ENCODE results near the gene KRT9. TPM values are rescaled to one million over a fixed set of nuclear protein-coding genes. Genes with fewer than 3 reads are reported as not detected.

Gene KRT9
- total and polyA plus RNA-seq, 10 of the 15 experiments (the other 5 are each of a cell fraction or from before 2014, with no cell fraction given), result not detected

DNA sequence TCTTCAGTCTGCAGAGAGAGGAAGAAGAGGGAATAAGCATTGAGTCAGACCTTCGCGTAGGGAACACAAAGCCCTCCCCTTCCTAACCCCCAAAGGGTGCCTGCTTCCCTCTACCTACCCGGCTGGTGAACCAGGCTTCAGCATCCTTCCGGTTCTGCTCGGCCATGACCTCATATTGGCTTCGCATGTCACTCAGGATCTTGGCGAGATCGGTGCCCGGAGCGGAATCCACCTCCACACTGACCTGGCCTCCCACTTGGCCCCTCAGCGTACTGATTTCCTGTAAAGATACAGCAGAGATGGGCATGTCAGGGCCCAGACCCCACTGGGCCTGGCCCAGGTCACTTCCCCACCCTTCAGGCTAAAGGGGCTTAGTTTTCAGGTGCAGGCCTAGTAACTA lies 47.6 kb downstream of the KRT9 start (continued):
- TF ChIP-seq BHLHE40 (IDR thresholded peaks at IDR 0.05; ENCODE audit: borderline replicate concordance in 1 of 2, low read depth in 2 of 2, low read length in 1 of 2) (no peak), BACH1 (IDR thresholded peaks at IDR 0.05; ENCODE audit: borderline replicate concordance) (no peak), RCOR1 (conservative IDR thresholded peaks at IDR 0.05; ENCODE audit: low read depth, low read length) (no peak), TBL1XR1 (IDR thresholded peaks at IDR 0.05; ENCODE audit: low read depth, low read length) (no peak), ZNF384 (IDR thresholded peaks at IDR 0.05; ENCODE audit: borderline replicate concordance, low read depth, low read length) (no peak), STAT3 (IDR thresholded peaks at IDR 0.05; ENCODE audit: low read depth, low read length) (no peak), FOXK2 (IDR thresholded peaks at IDR 0.05) (no peak), POLR2AphosphoS2 (IDR thresholded peaks at IDR 0.05; ENCODE audit: low read depth, low read length) (no peak)
- TF ChIP-seq, protein P1, sequence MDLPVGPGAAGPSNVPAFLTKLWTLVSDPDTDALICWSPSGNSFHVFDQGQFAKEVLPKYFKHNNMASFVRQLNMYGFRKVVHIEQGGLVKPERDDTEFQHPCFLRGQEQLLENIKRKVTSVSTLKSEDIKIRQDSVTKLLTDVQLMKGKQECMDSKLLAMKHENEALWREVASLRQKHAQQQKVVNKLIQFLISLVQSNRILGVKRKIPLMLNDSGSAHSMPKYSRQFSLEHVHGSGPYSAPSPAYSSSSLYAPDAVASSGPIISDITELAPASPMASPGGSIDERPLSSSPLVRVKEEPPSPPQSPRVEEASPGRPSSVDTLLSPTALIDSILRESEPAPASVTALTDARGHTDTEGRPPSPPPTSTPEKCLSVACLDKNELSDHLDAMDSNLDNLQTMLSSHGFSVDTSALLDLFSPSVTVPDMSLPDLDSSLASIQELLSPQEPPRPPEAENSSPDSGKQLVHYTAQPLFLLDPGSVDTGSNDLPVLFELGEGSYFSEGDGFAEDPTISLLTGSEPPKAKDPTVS (IDR thresholded peaks at IDR 0.05; ENCODE audit: low read depth, low read length), result no peak
- TF ChIP-seq, protein P2, sequence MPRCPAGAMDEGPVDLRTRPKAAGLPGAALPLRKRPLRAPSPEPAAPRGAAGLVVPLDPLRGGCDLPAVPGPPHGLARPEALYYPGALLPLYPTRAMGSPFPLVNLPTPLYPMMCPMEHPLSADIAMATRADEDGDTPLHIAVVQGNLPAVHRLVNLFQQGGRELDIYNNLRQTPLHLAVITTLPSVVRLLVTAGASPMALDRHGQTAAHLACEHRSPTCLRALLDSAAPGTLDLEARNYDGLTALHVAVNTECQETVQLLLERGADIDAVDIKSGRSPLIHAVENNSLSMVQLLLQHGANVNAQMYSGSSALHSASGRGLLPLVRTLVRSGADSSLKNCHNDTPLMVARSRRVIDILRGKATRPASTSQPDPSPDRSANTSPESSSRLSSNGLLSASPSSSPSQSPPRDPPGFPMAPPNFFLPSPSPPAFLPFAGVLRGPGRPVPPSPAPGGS (IDR thresholded peaks at IDR 0.05; ENCODE audit: borderline replicate concordance, insufficient read depth, low read depth, low read length, poor library complexity, severe bottlenecking), result no peak

DNA sequence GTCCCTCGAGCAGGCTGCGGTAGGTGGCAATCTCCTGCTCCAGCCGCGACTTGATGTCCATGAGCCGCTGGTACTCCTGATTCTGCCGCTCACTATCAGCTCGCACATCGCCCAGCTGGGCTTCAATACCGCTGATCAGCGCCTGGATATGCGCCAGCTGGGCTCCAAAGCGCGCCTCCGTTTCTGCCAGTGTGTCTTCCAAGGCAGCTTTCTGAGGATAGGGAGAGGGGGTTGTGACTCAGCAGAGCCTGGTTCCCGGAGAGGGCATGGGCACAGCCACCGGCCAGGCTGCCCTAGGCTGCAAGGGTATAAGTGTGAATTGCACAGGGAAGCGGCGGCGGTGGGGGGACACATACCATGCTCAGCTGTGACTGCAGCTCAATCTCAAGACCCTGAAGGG lies 48.1 kb downstream of the KRT9 start:
- Histone ChIP-seq H3K36me3 (ENCODE audit: control insufficient read depth in 2 of 2, insufficient read depth in 2 of 2, low read length in 1 of 2) (no peaks in the 10 kb centered on the region), H3K4me2 (ENCODE audit: control insufficient read depth, insufficient read depth) (no peak overlapping the region), H2AFZ (ENCODE audit: control insufficient read depth, low read depth, low read length) (no peak overlapping the region), H3K79me2 (ENCODE audit: control insufficient read depth, insufficient read depth, low read length) (no peaks in the 10 kb centered on the region), H3K27ac (ENCODE audit: control insufficient read depth, insufficient read depth) (no peak overlapping the region), H3K9me3 (replicated peaks; ENCODE audit: control insufficient read depth, insufficient read depth, low read length) (no peaks in the 10 kb centered on the region; the same call in 2 of the 3 replicates), H3K4me1 (ENCODE audit: control insufficient read depth, insufficient read depth, low read length) (no peaks in the 10 kb centered on the region), H3K4me3 (no peak overlapping the region), H3K27me3 (replicated peaks in 1 of 2; ENCODE audit: control insufficient read depth in 2 of 2, insufficient read depth in 2 of 2, low read length in 1 of 2) (peaks cover 6 to 7% of the 10 kb centered on the region in 2 experiments; a peak in 3 of 4 replicates), H3K9ac (ENCODE audit: control insufficient read depth, insufficient read depth, low read length) (no peak overlapping the region), H4K20me1 (ENCODE audit: control insufficient read depth, insufficient read depth) (no peaks in the 10 kb centered on the region)
- 62% methylated on average over 18 of the region's 19 CpGs for WGBS (ENCODE audit: insufficient coverage, insufficient replicate concordance, low lambda C conversion rate, missing lambda C conversion rate)
- intact Hi-C loops (cut with micrococcal nuclease; ENCODE audit: unreplicated experiment), result no loop called here
- ChIA-PET POLR2A (no interaction called here), RAD21 (ENCODE audit: unreplicated experiment) (no interaction called here), SMC1A (ENCODE audit: uncharacterized antibody, unreplicated experiment) (no interaction called here), CTCF (no interaction called here)
- FAIRE-seq (no peak), ATAC-seq (no peak), DNase-seq (ENCODE audit: low read depth, low spot score) (no peak)
- TF ChIP-seq TARDBP (IDR thresholded peaks at IDR 0.05; ENCODE audit: borderline replicate concordance), result no peak
- no peak for TF ChIP-seq SUPT20H (IDR thresholded peaks at IDR 0.05; ENCODE audit: borderline replicate concordance, control insufficient read depth, low read depth, low read length)
- no TSS peak for BruUV-seq (replicated peaks)
- in situ Hi-C loops (cut with MboI), result no loop called here
